NCI-H2227 (cell line): ENCODE data around the gene DBNL.

Experiments
- DNase-seq: peaks from one replicate; lab custom pipeline; 2025; ENCODE audit not compliant: unreplicated experiment; lab: John Stamatoyannopoulos, UW

DBNL gene

DNA sequence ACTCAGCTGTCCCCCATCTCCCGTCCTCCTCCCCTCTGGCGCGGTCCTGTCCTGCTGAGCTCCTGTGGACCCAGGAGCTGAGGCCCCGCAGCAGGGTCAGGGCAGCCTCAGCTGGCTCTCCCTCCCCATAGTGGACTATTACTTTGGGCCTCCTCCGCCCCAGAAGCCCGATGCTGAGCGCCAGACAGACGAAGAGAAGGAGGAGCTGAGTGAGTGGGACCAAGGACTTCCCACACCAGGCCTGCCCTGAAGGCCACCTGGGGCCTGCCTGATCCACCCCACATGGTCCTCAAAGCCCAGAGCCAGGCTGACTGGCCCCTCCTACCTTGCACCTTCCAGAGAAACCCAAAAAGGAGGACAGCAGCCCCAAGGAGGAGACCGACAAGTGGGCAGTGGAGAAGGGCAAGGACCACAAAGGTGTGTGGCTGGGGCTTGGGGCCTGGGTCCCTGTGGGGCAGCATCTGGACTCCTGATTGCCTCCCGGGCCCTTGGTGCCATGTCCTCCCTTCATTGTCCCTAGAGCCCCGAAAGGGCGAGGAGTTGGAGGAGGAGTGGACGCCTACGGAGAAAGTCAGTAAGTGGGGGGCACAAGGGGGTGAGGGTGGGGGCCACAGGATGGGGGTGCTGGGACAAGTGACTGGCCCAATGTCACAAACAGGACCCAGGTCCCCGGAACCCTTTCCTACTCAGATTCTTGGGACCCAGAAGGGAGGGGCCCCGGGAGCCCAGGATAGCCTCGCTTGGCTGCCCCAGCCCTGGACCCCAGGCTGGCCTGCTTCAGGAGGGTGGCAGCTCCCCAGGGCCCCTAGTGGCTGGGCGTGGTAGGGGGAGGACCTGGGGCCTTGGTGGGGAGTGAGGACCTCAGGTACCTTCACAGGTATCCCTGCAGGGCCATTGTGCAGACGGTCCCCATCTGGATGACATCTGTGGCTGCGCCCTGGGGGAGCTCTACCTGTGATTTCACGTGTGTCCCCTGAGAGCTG is 64.6 kb downstream of the DBNL start:
- no peak for DNase-seq

DNA sequence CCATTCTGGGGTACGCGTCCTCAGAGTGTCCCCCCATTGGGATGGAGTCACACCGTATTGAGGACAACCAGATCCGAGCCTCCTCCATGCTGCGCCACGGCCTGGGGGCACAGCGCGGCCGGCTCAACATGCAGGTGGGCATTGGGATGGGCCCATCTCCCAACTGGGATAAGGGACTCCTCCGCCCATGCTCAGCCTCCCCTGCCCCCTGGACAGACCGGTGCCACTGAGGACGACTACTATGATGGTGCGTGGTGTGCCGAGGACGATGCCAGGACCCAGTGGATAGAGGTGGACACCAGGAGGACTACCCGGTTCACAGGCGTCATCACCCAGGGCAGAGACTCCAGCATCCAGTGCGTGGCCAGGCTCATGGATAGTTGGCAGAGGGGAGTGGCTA is 65.5 kb downstream of the DBNL start:
- no peak for DNase-seq

DNA sequence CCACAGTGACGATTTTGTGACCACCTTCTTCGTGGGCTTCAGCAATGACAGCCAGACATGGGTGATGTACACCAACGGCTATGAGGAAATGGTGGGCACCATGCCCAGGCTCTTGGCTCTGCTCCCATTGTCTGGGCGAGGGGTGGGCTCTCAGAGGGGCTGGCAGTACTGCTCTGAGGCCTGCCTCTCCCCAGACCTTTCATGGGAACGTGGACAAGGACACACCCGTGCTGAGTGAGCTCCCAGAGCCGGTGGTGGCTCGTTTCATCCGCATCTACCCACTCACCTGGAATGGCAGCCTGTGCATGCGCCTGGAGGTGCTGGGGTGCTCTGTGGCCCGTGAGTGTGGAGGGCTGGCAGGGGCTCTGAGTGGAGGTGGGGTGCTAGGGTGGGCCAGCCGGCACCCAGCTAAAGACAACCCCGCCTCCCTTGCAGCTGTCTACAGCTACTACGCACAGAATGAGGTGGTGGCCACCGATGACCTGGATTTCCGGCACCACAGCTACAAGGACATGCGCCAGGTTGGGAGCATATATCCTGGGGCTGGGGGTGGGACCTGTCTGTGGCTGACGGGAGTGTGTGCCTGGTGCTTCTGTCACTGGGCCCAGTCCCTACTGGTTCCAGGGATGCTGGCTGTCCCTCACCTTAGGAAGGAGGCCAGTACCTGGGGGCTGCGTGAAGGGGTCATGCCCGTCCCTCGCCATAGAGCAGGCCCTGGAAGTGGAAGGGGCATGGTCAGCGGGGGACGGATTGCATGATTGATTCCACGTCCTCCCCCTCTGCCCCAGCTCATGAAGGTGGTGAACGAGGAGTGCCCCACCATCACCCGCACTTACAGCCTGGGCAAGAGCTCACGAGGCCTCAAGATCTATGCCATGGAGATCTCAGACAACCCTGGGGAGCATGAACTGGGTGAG is 66.5 kb downstream of the DBNL start:
- no peak for DNase-seq
